K562 (cell line): ENCODE data around the gene CACNA2D2. TPM values are rescaled to one million over a fixed set of nuclear protein-coding genes. Genes with fewer than 3 reads are reported as not detected.

Experiments used
- ATF7 ChIP-seq: fragments of 450-650 bp; IDR thresholded peaks from 2 replicates; pipeline ENCODE4 v1.7.1; 2014; ENCODE audit warnings: mild to moderate bottlenecking, moderate library complexity
- CBFA2T3 ChIP-seq: fragments of 450-650 bp; IDR thresholded peaks from 2 replicates; pipeline ENCODE4 v1.6.1; 2017
- CREM ChIP-seq: IDR thresholded peaks from 2 replicates; pipeline ENCODE4 v1.6.1; 2014; ENCODE audit warnings: antibody characterized with exemption, low read depth
- CTBP1 ChIP-seq: fragments of 450-650 bp; IDR thresholded peaks from 2 replicates; pipeline ENCODE4 v1.6.1; 2016; ENCODE audit warnings: borderline replicate concordance
- HDGF ChIP-seq: fragments of 450-650 bp; IDR thresholded peaks from 2 replicates; pipeline ENCODE4 v1.6.1; 2016
- HLTF ChIP-seq: fragments of 450-650 bp; IDR thresholded peaks from 2 replicates; pipeline ENCODE4 v1.6.1; 2016
- JUN ChIP-seq, 2 experiments: sonication (generic) in 1 of 2; formaldehyde crosslinking in 1 of 2; IDR thresholded peaks; 2 replicates each; pipeline versions ENCODE4 v1.6.1 to v1.8.0; 2012 to 2022; ENCODE audit warnings: borderline replicate concordance in 2 of 2, mild to moderate bottlenecking in 2 of 2, improper control_type of control experiment in 1 of 2, low read depth in 1 of 2, low read length in 1 of 2, missing genetic modification reagents in 1 of 2
- JUND ChIP-seq, 2 experiments: IDR thresholded peaks; 2 replicates in 1 of 2; 3 replicates in 1 of 2; pipeline ENCODE4 v1.6.1; 2011; ENCODE audit warnings: borderline replicate concordance in 2 of 2, low read depth in 2 of 2, low read length in 2 of 2, improper control_type of control experiment in 1 of 2, missing biosample characterization in 1 of 2, missing genetic modification characterization in 1 of 2, missing genetic modification reagents in 1 of 2
- KAT2B ChIP-seq: IDR thresholded peaks from one replicate; pipeline ENCODE4 v1.6.1; 2012; ENCODE audit warnings: low read depth, mild to moderate bottlenecking, control low read depth, inconsistent platforms, low read length, moderate library complexity
- MLLT1 ChIP-seq, 2 experiments: fragments of 450-650 bp; IDR thresholded peaks; 2 replicates each; pipeline ENCODE4 v1.6.1; 2016
- MYC ChIP-seq, 2 experiments: fragments of 250-450 bp in 1 of 2; sonication (Bioruptor Pico) in 1 of 2; IDR thresholded peaks; 2 replicates each; pipeline versions ENCODE4 v1.5.1 to v1.6.1; 2012 to 2021; ENCODE audit warnings: low read depth in 2 of 2, borderline replicate concordance in 1 of 2, improper control_type of control experiment in 1 of 2, low read length in 1 of 2, mild to moderate bottlenecking in 1 of 2, moderate library complexity in 1 of 2
- NR2C2 ChIP-seq, 2 experiments: fragments of 200-800 bp in 1 of 2; sonication (Bioruptor generic) in 1 of 2; sonication (generic) in 1 of 2; formaldehyde crosslinking in 1 of 2; IDR thresholded peaks; 2 replicates each; pipeline versions ENCODE4 v1.6.1 to v1.8.0; 2016 to 2022; ENCODE audit warnings: mild to moderate bottlenecking in 1 of 2, missing compliant biosample characterization in 1 of 2, missing genetic modification characterization in 1 of 2, missing genetic modification reagents in 1 of 2
- NRF1 ChIP-seq, 2 experiments: fragments of 450-650 bp; IDR thresholded peaks in 1 of 2; conservative IDR thresholded peaks in 1 of 2; 2 replicates each; pipeline ENCODE4 v1.6.1; 2014; ENCODE audit warnings: mild to moderate bottlenecking in 2 of 2
- RHOXF2B ChIP-seq: fragments of 250-450 bp; sonication (Bioruptor Pico); conservative IDR thresholded peaks from 2 replicates; pipeline ENCODE4 v1.5.1; 2021
- SP1 ChIP-seq: sonication (generic); formaldehyde crosslinking; IDR thresholded peaks from 2 replicates; pipeline ENCODE4 v1.8.1; 2022; ENCODE audit warnings: mild to moderate bottlenecking, missing genetic modification reagents
- TBP ChIP-seq: optimal IDR thresholded peaks from 2 replicates; pipeline ENCODE3; 2011; ENCODE audit warnings: low read depth, low read length, improper control_type of control experiment
- USF1 ChIP-seq: sonication (generic); formaldehyde crosslinking; IDR thresholded peaks from 2 replicates; pipeline ENCODE4 v1.9.0; 2022; ENCODE audit warnings: mild to moderate bottlenecking, missing genetic modification reagents
- ZBTB7A ChIP-seq: IDR thresholded peaks from 2 replicates; pipeline ENCODE4 v1.6.1; 2011; ENCODE audit warnings: low read depth, mild to moderate bottlenecking, low read length, moderate library complexity, borderline replicate concordance; ENCODE audit not compliant: control insufficient read depth
- ZBTB8A ChIP-seq: fragments of 450-650 bp; IDR thresholded peaks from 2 replicates; pipeline ENCODE4 v1.6.1; 2018; ENCODE audit warnings: mild to moderate bottlenecking, moderate library complexity; ENCODE audit not compliant: partially characterized antibody
- ZNF165 ChIP-seq: fragments of 250-450 bp; sonication (Bioruptor Pico); IDR thresholded peaks from 2 replicates; pipeline ENCODE4 v1.4.0; 2020; ENCODE audit warnings: borderline replicate concordance
- ZNF274 ChIP-seq: IDR thresholded peaks from 2 replicates; pipeline ENCODE4 v1.6.1; 2011; ENCODE audit warnings: low read depth, mild to moderate bottlenecking, low read length, moderate library complexity, borderline replicate concordance
- ZNF384 ChIP-seq: IDR thresholded peaks from 2 replicates; pipeline ENCODE4 v1.6.1; 2012; ENCODE audit warnings: low read depth, low read length, improper control_type of control experiment
- ZNF655 ChIP-seq: fragments of 250-450 bp; sonication (Bioruptor Pico); IDR thresholded peaks from 2 replicates; pipeline ENCODE4 v1.5.0; 2021
- polyA plus RNA-seq, 8 experiments: library from polyadenylated mRNA; depleted of rRNA in 4 of 8; stranded (reverse) in 5 of 8; unstranded in 3 of 8; fragments of >200 nt; fragmentation: Nextera tagmentation in 2 of 8; fragmentation: Illumina TruSeq in 1 of 8; extraction: Ambion mirVana in 2 of 8; extraction: Trizol in 1 of 8; gene quantifications; 2 replicates each; pipeline versions ENCODE4 v1.2.1 to v1.2.3, GENCODE V29; 2011 to 2014; ENCODE audit warnings: inconsistent platforms in 1 of 8, missing spikeins in 1 of 8
- total RNA-seq, 7 experiments: library from RNA; depleted of rRNA in 6 of 7; stranded (reverse); fragments of >200 nt in 6 of 7; fragmentation: Illumina TruSeq in 2 of 7; extraction: Trizol in 2 of 7; gene quantifications; 2 replicates each; pipeline versions ENCODE4 v1.2.1 to v1.2.3, GENCODE V29; 2011 to 2021; ENCODE audit warnings: low replicate concordance in 1 of 7

CACNA2D2 gene
- total and polyA plus RNA-seq, 9 of the 15 experiments (the other 6 are each of a cell fraction or from before 2014, with no cell fraction given): 0.11 to 0.58 (median 0.36) TPM; not detected in 2

- no peak for TF ChIP-seq ZNF274
- TF ChIP-seq ZNF165: no peak
- peak; percentile 48 to 64 for TF ChIP-seq NRF1 (conservative IDR thresholded peaks at IDR 0.05 in 1 of 2, IDR thresholded peaks at IDR 0.05 in 1 of 2)
- TF ChIP-seq MYC (IDR thresholded peaks at IDR 0.05; ENCODE audit: low read depth, low read length): no peak
- no peak for TF ChIP-seq MYC (CRISPR knock-in tag; IDR thresholded peaks at IDR 0.05; ENCODE audit: borderline replicate concordance, low read depth)
- peak; percentile 44; the same call in 1 of the 2 replicates for TF ChIP-seq CREM
- TF ChIP-seq JUND (IDR thresholded peaks at IDR 0.05; ENCODE audit: borderline replicate concordance, low read depth, low read length): peak; percentile 95
- peak; percentile 92; the same call in 2 of the 3 replicates for TF ChIP-seq JUND (tag; IDR thresholded peaks at IDR 0.05; ENCODE audit: borderline replicate concordance, low read depth, low read length)
- TF ChIP-seq HDGF: peak; percentile 43; the same call in 1 of the 2 replicates
- TF ChIP-seq CTBP1: peak; percentile 38; the same call in 1 of the 2 replicates
- TF ChIP-seq ATF7: 0 out of 2 replicates have a peak, but pooled peaks have one; percentile 15
- no peak for TF ChIP-seq NR2C2 (CRISPR knock-in tag; IDR thresholded peaks at IDR 0.05)
- no peak for TF ChIP-seq NR2C2 (tag; IDR thresholded peaks at IDR 0.05)
- TF ChIP-seq ZBTB7A: peak; percentile 50; the same call in 1 of the 2 replicates
- no peak for TF ChIP-seq ZNF655 (CRISPR knock-in tag)
- peak; percentile 9 for TF ChIP-seq TBP
- peak; percentile 9; the same call in 1 of the 2 replicates for TF ChIP-seq CBFA2T3
- TF ChIP-seq HLTF: no peak
- TF ChIP-seq KAT2B: no peak
- 0 out of 2 replicates have a peak, but pooled peaks have one; percentile 37 for TF ChIP-seq SP1 (CRISPR knock-in tag)
- TF ChIP-seq RHOXF2B (CRISPR knock-in tag): no peak
- no peak for TF ChIP-seq ZBTB8A
- TF ChIP-seq MLLT1 (IDR thresholded peaks at IDR 0.05): no peak
- TF ChIP-seq ZNF384: no peak
- peak; percentile 17; the same call in 1 of the 2 replicates for TF ChIP-seq USF1 (CRISPR knock-in tag)
- peak; percentile 78; the same call in 1 of the 2 replicates for TF ChIP-seq JUN (IDR thresholded peaks at IDR 0.05; ENCODE audit: borderline replicate concordance, low read depth, low read length)
- TF ChIP-seq JUN (CRISPR knock-in tag; IDR thresholded peaks at IDR 0.05; ENCODE audit: borderline replicate concordance): no peak
Observed at GRCh38 chr3:50316657-50317242, 186.7 kb downstream of the CACNA2D2 start (continued).
